Measurements from ENCODE around the gene HECTD1.
"Not testable (repeated sequence)": the region's sequence is repeated elsewhere in the genome, so short reads cannot be mapped to it uniquely, and the experiment has no call there.

HECTD1 gene

DNA sequence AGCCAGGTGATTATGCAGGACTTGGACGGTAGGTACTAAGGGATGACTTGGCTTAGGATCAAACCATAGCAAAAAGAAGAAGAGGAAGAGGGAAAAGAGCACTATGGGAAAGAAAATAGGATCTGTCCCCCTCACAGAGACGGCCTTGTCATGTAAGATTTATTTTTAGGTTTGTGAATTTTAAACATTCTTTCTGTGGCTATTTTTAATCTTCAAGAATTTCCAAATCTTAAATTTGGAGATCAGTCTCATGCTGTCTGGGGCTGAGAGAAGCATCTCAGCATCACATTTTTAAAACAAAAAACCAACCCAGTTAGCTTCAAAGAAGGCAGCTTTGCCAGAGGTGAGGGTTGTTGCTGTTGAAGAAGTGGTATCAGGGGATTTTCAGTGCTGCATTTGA, 128.8 kb downstream of the HECTD1 start:
- Histone ChIP-seq H3K4me3 (no peak overlapping the region), H3K9me3 (ENCODE audit: low read depth, low read length) (no peaks in the 10 kb centered on the region), H3K36me3 (ENCODE audit: insufficient read depth, low read length) (no peaks in the 10 kb centered on the region), H3K9ac (ENCODE audit: insufficient read length) (no peak overlapping the region), H3K27ac (no peak overlapping the region)
- no peak for DNase-seq (ENCODE audit: low read depth, low spot score)
- TF ChIP-seq FOXP2 (optimal IDR thresholded peaks at IDR 0.05; ENCODE audit: control extremely low read depth, extremely low read length, insufficient read depth), result no peak
- TF ChIP-seq EZH2 (IDR thresholded peaks at IDR 0.05), result no peak
- no peak for TF ChIP-seq POLR2AphosphoS5 (IDR thresholded peaks at IDR 0.05; ENCODE audit: borderline replicate concordance, low read depth, low read length)

DNA sequence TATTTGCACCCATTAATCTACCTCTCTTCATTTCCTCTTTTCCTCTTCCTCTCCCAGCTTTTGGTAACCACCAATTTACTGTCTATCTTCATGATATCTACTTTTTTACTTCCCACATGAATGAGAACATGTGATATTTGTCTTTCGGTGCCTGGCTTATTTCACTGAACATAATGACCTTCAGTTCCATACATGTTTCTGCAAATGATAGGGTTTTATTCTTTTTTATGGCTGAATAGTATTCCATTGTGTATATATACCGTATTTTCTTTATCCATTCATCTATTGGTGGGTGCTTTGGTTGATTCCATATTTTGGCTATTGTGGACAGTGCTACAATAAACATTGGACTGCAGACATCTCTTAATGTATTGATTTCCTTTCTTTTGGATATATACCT, 132.4 kb downstream of the HECTD1 start:
- Histone ChIP-seq H3K27ac (no peak overlapping the region), H3K9ac (ENCODE audit: insufficient read length) (no peak overlapping the region), H3K4me3 (no peak overlapping the region), H3K9me3 (ENCODE audit: low read depth, low read length) (no peaks in the 10 kb centered on the region), H3K36me3 (ENCODE audit: insufficient read depth, low read length) (no peaks in the 10 kb centered on the region)
- no peak for DNase-seq (ENCODE audit: low read depth, low spot score)
- TF ChIP-seq EZH2 (IDR thresholded peaks at IDR 0.05) (no peak), POLR2AphosphoS5 (IDR thresholded peaks at IDR 0.05; ENCODE audit: borderline replicate concordance, low read depth, low read length) (no peak), FOXP2 (optimal IDR thresholded peaks at IDR 0.05; ENCODE audit: control extremely low read depth, extremely low read length, insufficient read depth) (no peak)

DNA sequence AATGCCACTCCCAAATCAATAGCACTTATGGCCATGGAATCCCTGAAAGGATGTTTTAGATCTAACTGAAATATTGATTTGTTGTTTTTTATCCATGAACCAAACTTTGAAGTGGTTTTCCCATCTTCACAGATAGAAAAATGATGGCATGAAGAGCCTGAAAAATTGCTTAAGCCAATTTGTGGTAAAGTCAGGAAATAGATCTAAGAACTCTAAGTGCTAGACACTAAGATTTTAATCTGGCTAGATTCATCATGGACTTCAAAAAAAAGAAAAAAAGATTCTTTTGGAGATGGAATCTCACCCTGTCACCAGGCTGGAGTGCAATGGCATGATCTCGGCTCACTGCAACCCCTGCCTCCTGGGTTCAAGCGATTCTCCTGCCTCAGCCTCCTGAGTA, 136.4 kb downstream of the HECTD1 start:
- Histone ChIP-seq H3K36me3 (ENCODE audit: insufficient read depth, low read length) (no peaks in the 10 kb centered on the region), H3K4me3 (no peak overlapping the region), H3K9ac (ENCODE audit: insufficient read length) (no peak overlapping the region), H3K9me3 (ENCODE audit: low read depth, low read length) (no peaks in the 10 kb centered on the region), H3K27ac (no peak overlapping the region)
- DNase-seq (ENCODE audit: low read depth, low spot score), result no peak
- TF ChIP-seq EZH2 (IDR thresholded peaks at IDR 0.05) (no peak), POLR2AphosphoS5 (IDR thresholded peaks at IDR 0.05; ENCODE audit: borderline replicate concordance, low read depth, low read length) (no peak), FOXP2 (optimal IDR thresholded peaks at IDR 0.05; ENCODE audit: control extremely low read depth, extremely low read length, insufficient read depth) (no peak)

DNA sequence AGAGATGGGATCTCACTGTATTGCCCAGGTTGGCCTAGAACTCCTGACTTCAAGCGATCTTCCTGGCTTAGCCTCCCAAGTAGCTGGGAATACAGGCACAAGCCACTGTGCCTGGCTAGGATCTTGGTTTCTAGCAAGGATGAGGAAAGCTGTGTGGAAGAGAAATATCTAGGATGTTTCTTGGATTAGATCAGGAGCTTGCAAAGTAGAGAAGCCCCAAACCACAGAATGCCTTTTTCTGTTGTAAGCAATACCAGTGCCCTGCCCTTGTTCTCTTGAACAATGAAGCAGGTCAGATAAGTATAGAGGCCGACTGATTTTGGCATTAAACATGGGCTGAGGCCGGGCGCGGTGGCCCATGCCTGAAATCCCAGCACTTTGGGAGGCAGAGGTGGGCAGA, 137.2 kb downstream of the HECTD1 start:
- no peak overlapping the region for H3K27ac ChIP-seq
- no peak for TF ChIP-seq EZH2 (IDR thresholded peaks at IDR 0.05)
- no peak for TF ChIP-seq FOXP2 (optimal IDR thresholded peaks at IDR 0.05; ENCODE audit: control extremely low read depth, extremely low read length, insufficient read depth)
- no peak for TF ChIP-seq POLR2AphosphoS5 (IDR thresholded peaks at IDR 0.05; ENCODE audit: borderline replicate concordance, low read depth, low read length)
- no peak overlapping the region for H3K9ac ChIP-seq (ENCODE audit: insufficient read length)
- DNase-seq (ENCODE audit: low read depth, low spot score), result no peak
- no peaks in the 10 kb centered on the region for H3K9me3 ChIP-seq (ENCODE audit: low read depth, low read length)
- H3K36me3 ChIP-seq (ENCODE audit: insufficient read depth, low read length), result no peaks in the 10 kb centered on the region
- no peak overlapping the region for H3K4me3 ChIP-seq

DNA sequence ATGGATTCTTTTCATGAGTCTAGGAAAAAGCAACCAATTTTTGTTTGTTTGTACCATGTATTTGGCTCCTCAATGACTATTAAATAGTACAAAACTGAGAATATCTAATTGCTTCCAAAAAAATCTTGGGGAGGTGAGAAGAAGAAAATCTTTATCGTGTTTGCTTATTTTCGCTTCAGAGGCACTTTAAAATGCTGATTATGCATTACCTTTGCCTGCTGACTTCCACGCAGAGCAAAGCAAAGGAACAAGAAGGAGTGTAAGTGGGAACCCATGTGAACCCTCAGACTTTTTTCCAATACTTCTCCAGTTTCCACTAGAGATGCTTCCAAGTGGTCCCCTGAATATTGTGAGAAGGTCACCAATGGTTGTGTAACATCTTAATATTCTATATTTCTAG, 138.2 kb downstream of the HECTD1 start:
- H3K9me3 ChIP-seq (ENCODE audit: low read depth, low read length), result no peaks in the 10 kb centered on the region
- no peak for TF ChIP-seq POLR2AphosphoS5 (IDR thresholded peaks at IDR 0.05; ENCODE audit: borderline replicate concordance, low read depth, low read length)
- TF ChIP-seq EZH2 (IDR thresholded peaks at IDR 0.05), result no peak
- no peak for TF ChIP-seq FOXP2 (optimal IDR thresholded peaks at IDR 0.05; ENCODE audit: control extremely low read depth, extremely low read length, insufficient read depth)
- no peak overlapping the region for H3K27ac ChIP-seq
- H3K36me3 ChIP-seq (ENCODE audit: insufficient read depth, low read length), result no peaks in the 10 kb centered on the region
- DNase-seq (ENCODE audit: low read depth, low spot score), result no peak
- H3K9ac ChIP-seq (ENCODE audit: insufficient read length), result no peak overlapping the region
- no peak overlapping the region for H3K4me3 ChIP-seq

DNA sequence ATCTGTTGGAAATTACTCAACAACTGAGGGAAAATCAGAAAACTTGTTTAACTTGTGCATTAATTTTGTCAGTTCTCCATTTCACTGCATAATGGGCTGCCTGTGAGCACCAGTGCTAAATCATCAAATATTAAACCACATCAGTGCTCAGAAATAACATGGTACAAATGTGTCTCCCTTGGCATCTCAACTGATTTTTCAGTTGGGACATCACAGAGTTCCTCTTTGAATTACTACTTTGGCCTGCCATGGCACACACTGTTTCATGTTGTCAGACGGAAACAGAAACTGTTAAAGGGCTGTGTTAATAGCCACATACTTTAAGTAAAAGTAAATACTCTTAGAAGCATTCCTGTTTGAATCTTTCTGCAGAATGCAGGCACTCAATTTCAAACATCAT, 139.4 kb downstream of the HECTD1 start:
- DNase-seq (ENCODE audit: low read depth, low spot score), result no peak
- H3K4me3 ChIP-seq, result no peak overlapping the region
- TF ChIP-seq EZH2 (IDR thresholded peaks at IDR 0.05) (no peak), POLR2AphosphoS5 (IDR thresholded peaks at IDR 0.05; ENCODE audit: borderline replicate concordance, low read depth, low read length) (no peak), FOXP2 (optimal IDR thresholded peaks at IDR 0.05; ENCODE audit: control extremely low read depth, extremely low read length, insufficient read depth) (no peak)
- H3K27ac ChIP-seq, result no peak overlapping the region
- no peaks in the 10 kb centered on the region for H3K36me3 ChIP-seq (ENCODE audit: insufficient read depth, low read length)
- H3K9ac ChIP-seq (ENCODE audit: insufficient read length), result no peak overlapping the region
- H3K9me3 ChIP-seq (ENCODE audit: low read depth, low read length), result no peaks in the 10 kb centered on the region

DNA sequence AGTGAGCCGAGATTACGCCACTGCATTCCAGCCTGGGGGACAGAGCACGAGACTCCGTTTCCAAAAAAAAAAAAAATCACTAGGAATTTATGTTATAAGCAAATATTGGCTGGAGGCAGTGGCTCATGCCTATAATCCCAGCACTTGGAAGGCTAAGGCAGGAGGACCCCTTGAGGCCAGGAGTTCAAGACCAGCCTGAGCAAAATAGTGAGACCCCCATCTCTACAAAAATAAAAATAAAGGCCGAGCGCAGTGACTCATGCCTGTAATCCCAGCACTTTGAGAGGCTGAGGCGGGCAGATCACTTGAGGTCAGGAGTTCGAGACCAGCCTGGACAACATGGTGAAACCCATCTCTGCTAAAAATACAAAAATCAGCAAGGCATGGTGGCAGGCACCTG, 144.7 kb downstream of the HECTD1 start:
- H3K9ac ChIP-seq (ENCODE audit: insufficient read length); DNase-seq (ENCODE audit: low read depth, low spot score); H3K4me3 ChIP-seq; H3K9me3 ChIP-seq (ENCODE audit: low read depth, low read length); H3K36me3 ChIP-seq (ENCODE audit: insufficient read depth, low read length); H3K27ac ChIP-seq: not testable (repeated sequence)

DNA sequence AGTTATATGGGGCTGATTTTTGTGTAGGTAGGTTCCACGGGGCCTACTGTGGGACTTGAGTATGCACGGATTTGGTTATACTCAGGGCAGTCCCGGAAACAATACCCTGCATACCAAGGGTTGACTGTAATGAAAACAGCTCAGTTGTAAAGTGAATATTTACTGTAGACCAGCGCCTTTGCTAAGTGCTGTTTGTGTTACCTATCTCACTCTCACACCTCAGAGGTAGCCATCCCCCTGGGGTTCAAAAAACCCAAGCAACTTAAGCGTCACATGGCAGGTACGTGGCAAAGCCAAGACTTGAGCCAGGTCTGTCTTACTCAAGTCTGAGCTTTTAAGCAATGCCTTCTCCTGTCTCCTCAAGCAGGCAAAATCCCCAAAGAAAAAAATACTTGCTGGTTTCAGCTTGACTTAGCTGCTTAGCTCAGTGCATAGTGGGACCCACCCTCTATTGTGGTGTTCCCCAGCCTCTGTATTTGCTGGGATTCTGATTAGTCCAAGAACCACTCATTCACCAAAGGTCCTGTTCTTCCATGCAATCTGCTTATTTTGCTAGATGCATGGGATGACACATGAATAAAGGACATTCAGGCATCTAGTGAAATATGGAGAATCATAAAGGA, 147.2 kb downstream of the HECTD1 start:
- TF ChIP-seq EZH2 (IDR thresholded peaks at IDR 0.05) (no peak), FOXP2 (optimal IDR thresholded peaks at IDR 0.05; ENCODE audit: control extremely low read depth, extremely low read length, insufficient read depth) (no peak), POLR2AphosphoS5 (IDR thresholded peaks at IDR 0.05; ENCODE audit: borderline replicate concordance, low read depth, low read length) (no peak)
- Histone ChIP-seq H3K27ac (no peak overlapping the region), H3K9ac (ENCODE audit: insufficient read length) (no peak overlapping the region), H3K9me3 (ENCODE audit: low read depth, low read length) (no peaks in the 10 kb centered on the region), H3K36me3 (ENCODE audit: insufficient read depth, low read length) (no peaks in the 10 kb centered on the region), H3K4me3 (no peak overlapping the region)
- no peak for DNase-seq (ENCODE audit: low read depth, low spot score)

DNA sequence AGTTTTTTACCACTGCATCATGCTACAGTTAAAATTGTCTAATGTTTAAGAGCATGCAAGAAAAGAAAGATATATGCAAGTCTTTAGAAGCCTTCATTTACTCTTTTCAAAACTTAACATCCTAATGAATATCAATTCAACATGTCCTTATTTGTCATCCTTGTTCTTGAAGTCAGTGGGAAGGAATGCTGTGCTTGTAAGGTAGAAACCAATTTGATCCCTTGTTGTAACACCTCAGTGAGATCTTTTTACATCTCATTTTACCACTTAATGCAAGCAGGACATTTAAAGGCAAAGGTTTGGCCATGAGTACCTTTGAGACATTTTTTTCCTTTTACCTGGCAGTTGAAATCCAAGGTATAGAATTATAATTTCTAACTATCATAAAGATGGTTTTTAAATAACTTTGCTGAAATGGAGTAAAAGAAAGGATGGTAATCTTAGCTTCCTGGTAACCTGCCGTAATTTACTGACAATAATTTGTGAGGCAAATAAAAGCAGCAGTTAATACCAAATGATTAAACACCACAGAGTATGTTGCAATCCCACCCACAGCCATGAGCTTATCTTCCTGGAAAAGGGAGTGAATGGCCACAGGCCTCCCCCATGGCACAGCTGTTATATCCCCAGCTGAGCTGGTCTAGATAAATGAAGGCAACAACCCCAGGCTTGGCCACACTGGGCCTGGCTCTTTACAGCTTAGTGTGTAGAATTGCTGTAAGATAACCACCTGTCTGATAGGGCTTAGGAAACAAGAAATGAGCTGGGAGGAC, 148.3 kb downstream of the HECTD1 start:
- Histone ChIP-seq H3K9ac (ENCODE audit: insufficient read length) (no peak overlapping the region), H3K27ac (no peak overlapping the region), H3K4me3 (no peak overlapping the region), H3K36me3 (ENCODE audit: insufficient read depth, low read length) (no peaks in the 10 kb centered on the region), H3K9me3 (ENCODE audit: low read depth, low read length) (no peaks in the 10 kb centered on the region)
- DNase-seq (ENCODE audit: low read depth, low spot score), result no peak
- TF ChIP-seq EZH2 (IDR thresholded peaks at IDR 0.05) (no peak), POLR2AphosphoS5 (IDR thresholded peaks at IDR 0.05; ENCODE audit: borderline replicate concordance, low read depth, low read length) (no peak), FOXP2 (optimal IDR thresholded peaks at IDR 0.05; ENCODE audit: control extremely low read depth, extremely low read length, insufficient read depth) (no peak)

Data from SK-N-MC (cell line).